ENCODE measurements around the gene CTXND1. TPM values are rescaled to one million over a fixed set of nuclear protein-coding genes. Genes with fewer than 3 reads are reported as not detected.

The CTXND1 gene
- not detected in 2 replicates for total RNA-seq

DNA sequence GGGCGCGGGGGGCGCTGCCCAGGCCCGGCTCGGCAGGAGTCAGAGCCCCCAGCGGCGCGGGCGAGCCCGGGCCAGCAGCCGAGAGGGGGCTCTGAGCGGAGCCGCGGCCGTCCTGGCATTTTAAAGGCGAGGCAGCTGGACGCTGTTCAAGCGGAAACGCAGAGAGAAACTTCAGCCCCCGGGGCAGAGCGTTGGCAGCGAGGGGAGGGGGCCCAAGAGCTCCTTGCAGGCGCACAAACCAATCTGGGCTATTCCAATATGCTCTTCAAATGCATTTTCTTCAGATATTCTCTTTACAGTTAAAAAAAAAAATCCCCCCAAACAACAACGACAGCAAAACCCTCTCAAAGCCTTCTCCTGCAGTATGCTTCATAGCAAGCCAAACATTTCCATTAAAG lies at the start of gene CTXND1:
Gene CTXND1, minus strand, starts transcription at position 93 of the 398 bp plus-strand sequence. CDS start 50,264 bp downstream, outside the sequence.

DNA sequence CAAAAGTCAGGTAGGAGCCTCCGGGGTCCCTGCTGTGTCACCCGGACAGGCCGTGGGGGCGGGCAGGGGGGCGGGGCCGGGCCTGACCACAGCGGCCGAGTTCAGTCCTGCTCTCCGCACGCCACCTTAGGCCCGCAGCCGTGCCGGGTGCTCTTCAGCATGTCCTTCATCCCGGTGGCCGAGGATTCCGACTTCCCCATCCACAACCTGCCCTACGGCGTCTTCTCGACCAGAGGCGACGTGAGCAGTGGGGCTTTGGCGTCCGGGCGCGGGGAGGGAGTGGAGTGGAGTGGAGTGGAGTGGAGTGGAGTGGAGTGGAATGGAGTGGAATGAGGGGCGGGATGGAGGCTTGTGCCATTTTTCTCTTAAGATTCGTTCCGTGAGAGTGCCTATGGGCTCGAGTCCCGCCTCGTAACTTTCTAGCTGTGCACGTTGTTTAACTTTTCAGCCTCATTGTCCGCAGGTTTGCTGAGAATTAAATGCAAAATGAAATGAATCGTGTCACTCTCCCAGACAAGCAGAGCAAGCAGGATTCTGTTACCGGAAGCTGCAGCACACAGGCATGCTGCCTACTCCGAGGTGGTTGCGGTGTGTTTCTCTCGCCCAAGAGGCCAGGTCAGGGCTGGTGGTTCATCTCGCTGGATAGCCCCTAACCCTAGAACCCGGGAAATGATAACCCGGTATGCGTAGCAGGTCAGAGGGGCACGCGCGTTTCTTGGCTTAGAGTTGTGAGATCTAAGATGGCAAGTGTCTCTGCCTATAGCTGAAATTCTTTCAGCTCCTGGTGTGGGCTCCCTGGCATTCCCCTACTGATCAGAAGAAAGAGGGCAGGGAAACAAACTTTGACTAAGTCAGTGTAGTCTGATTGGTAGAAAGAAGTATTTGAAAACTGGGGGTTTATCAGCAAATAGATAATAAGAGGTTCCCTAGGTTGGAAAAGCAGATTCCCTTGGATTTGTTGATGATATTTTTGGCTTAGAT lies 98.8 kb downstream of the CTXND1 start, which contains the start of gene FAH:
Gene FAH, plus strand, starts transcription at position 104 of the 981 bp plus-strand sequence. Its CDS starts 56 bp downstream, at position 160.

Other genes starting within 250 kb of the CTXND1 start
- gene ZFAND6, start 192.5 kb downstream of the CTXND1 start, total RNA-seq: 67.9 and 77.7 TPM in 2 replicates
- gene FAH, start 99.2 kb downstream of the CTXND1 start, total RNA-seq: 45.0 and 51.2 TPM in 2 replicates
- gene ARNT2, start 152.2 kb upstream of the CTXND1 start, total RNA-seq: 7.0 and 17.0 TPM in 2 replicates

Measured in mesangial cell (primary cell).